H1 (cell line): ENCODE data around the gene ADCY2. TPM values are rescaled to one million over a fixed set of nuclear protein-coding genes. Genes with fewer than 3 reads are reported as not detected.

Source experiments
- ATF3 ChIP-seq: IDR thresholded peaks from 2 replicates; pipeline ENCODE4 v1.6.1; 2011; ENCODE audit warnings: low read depth, mild to moderate bottlenecking, low read length; ENCODE audit not compliant: insufficient read depth
- CEBPB ChIP-seq: IDR thresholded peaks from 2 replicates; pipeline ENCODE4 v1.6.1; 2012; ENCODE audit warnings: low read depth, low read length
- POLR2AphosphoS5 ChIP-seq: IDR thresholded peaks from 2 replicates; pipeline ENCODE4 v1.6.1; 2011; ENCODE audit warnings: low read depth, low read length
- POU5F1 ChIP-seq: IDR thresholded peaks from 2 replicates; pipeline ENCODE4 v1.6.1; 2011; ENCODE audit warnings: low read depth, mild to moderate bottlenecking, low read length, moderate library complexity
- RXRA ChIP-seq: IDR thresholded peaks from 2 replicates; pipeline ENCODE4 v1.6.1; 2011; ENCODE audit warnings: low read depth, mild to moderate bottlenecking, low read length, moderate library complexity; ENCODE audit not compliant: insufficient read depth
- TAF7 ChIP-seq: optimal IDR thresholded peaks from 2 replicates; pipeline ENCODE3; 2011; ENCODE audit warnings: low read depth, mild to moderate bottlenecking, inconsistent platforms, low read length, moderate library complexity, borderline replicate concordance
- TCF12 ChIP-seq: IDR thresholded peaks from 2 replicates; pipeline ENCODE4 v1.6.1; 2011; ENCODE audit warnings: low read depth, mild to moderate bottlenecking, low read length
- polyA plus RNA-seq, 7 experiments: library from polyadenylated mRNA; depleted of rRNA in 3 of 7; stranded (reverse) in 5 of 7; unstranded in 2 of 7; fragments of >200 nt in 5 of 7; fragments of 200-250 nt in 2 of 7; gene quantifications; 1 replicate in 5 of 7; 2 replicates in 1 of 7; 4 replicates in 1 of 7; pipeline versions ENCODE4 v1.2.1 to v1.2.3, GENCODE V29; 2011 to 2013; ENCODE audit warnings: missing spikeins in 2 of 7, mixed read lengths in 2 of 7
- total RNA-seq: library from RNA; stranded (reverse); fragmentation: NEBNext Ultra II Directional; extraction: Animal tissue kit (Norgen Biotek cat#: 25700); gene quantifications from 2 replicates; pipeline ENCODE4 v1.2.1, GENCODE V29; 2021

ADCY2 gene
- total and polyA plus RNA-seq, 2 of the 8 experiments (the other 6 are each of a cell fraction or from before 2014, with no cell fraction given) = 35.8 to 122 TPM

- TF ChIP-seq TAF7 = no peak
- TF ChIP-seq CEBPB = no peak
- TF ChIP-seq RXRA = no peak
- no peak for TF ChIP-seq POLR2AphosphoS5
- TF ChIP-seq TCF12 = no peak
- no peak for TF ChIP-seq POU5F1
- no peak for TF ChIP-seq ATF3
Measured at GRCh38 chr5:7503564-7503963, 107.6 kb downstream of the ADCY2 start (continued).
